ENCODE measurements around the gene HSDL2.

Gene HSDL2

DNA sequence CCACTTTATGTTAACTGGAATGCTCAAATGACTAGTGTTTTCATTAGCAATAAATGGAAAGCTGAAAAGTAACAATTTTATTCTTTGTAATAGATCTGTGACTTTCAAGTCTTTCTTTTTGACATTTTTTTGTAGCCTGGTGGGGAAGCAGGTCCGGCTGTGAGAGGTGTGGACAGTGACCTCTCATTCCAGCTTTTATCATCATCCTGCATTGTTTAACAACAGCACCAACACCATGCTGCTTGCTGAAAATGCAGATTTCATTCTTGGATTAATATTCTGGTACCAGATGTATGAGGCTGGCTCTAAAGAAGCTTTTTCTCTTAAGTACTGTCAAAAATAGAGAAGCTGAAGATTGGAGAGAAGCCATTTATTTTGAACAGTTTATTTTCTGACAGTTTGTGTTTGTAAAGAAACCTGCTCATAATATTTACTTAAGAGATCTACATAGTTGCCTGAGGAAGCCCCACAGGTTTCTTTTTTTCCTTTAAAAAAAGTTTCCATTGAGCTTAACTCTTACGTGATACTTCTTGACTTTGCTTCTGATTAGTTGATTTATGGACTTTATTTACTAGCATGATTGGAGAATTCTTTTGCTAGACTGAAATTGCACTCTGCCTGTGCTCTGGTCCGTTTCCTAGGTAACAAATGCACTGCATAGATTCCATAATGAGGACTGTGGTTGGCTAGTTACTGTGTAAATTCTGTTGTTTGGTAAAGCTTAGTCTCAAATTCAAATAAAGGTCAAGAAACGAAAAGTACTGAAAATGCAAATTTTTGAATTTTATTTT, 110.2 kb downstream of the HSDL2 start:
- Histone ChIP-seq H3K27ac (ENCODE audit: low read depth in 2 of 2, low read length in 2 of 2) (no peak overlapping the region), H3K27me3 (ENCODE audit: control insufficient read depth in 2 of 2, insufficient read depth in 2 of 2, low read length in 2 of 2) (no peaks in the 10 kb centered on the region), H3K9me3 (ENCODE audit: control insufficient read depth in 2 of 2, low read length in 2 of 2) (peaks cover 0 to 3% of the 10 kb centered on the region in 2 donors), H3K9ac (ENCODE audit: low read depth in 1 of 2, low read length in 2 of 2) (no peak overlapping the region), H3K4me3 (ENCODE audit: low read length in 2 of 2) (no peak overlapping the region), H3K36me3 (ENCODE audit: control insufficient read depth in 2 of 2, insufficient read depth in 2 of 2, low read length in 2 of 2) (peaks cover 0 to 3% of the 10 kb centered on the region in 2 donors), H3K4me1 (ENCODE audit: control insufficient read depth in 2 of 2, insufficient read depth in 2 of 2, low read length in 2 of 2) (peaks cover 7 to 11% of the 10 kb centered on the region in 2 donors)

DNA sequence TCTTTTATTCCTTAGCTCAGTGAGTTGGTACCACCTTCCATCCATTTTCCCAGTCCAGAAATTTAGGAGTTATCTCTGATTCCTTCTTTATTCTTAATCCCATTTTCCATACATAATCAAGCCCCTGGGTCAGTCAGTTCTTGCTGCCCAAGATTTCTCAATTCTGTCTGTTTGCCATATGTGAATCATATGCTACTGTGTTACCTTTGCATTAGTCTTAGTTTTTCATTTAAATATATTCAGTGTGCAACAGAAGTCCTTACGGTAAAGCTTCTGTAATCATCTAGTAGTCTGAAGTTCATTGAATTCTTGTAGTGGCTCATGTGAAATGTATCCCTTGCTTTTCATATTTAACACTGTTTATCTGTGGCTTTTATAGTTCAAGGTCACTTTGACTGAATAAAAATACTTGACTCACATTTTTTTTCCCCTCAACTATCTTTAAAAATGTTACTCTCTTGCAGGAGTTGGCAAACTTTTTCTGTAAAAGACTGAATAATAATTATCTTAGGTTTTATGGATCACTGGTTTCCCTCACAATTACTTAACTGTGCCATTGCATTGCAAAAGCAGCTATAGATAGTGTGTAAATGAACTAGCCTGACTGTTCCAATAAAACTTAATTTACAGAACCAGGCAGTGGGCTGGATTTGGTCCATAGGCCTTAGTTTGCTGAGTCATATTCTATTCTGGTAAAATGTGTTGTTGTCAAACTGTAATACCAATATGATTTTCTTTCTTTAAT, 113.7 kb downstream of the HSDL2 start:
- Histone ChIP-seq H3K27me3 (ENCODE audit: control insufficient read depth in 2 of 2, insufficient read depth in 2 of 2, low read length in 2 of 2) (no peaks in the 10 kb centered on the region), H3K4me1 (ENCODE audit: control insufficient read depth in 2 of 2, insufficient read depth in 2 of 2, low read length in 2 of 2) (no peaks in the 10 kb centered on the region), H3K9me3 (ENCODE audit: control insufficient read depth in 2 of 2, low read length in 2 of 2) (peaks cover 0 to 3% of the 10 kb centered on the region in 2 donors), H3K27ac (ENCODE audit: low read depth in 2 of 2, low read length in 2 of 2) (no peak overlapping the region), H3K36me3 (ENCODE audit: control insufficient read depth in 2 of 2, insufficient read depth in 2 of 2, low read length in 2 of 2) (peaks cover 0 to 3% of the 10 kb centered on the region in 2 donors), H3K4me3 (ENCODE audit: low read length in 2 of 2) (no peak overlapping the region), H3K9ac (ENCODE audit: low read depth in 1 of 2, low read length in 2 of 2) (no peak overlapping the region)

DNA sequence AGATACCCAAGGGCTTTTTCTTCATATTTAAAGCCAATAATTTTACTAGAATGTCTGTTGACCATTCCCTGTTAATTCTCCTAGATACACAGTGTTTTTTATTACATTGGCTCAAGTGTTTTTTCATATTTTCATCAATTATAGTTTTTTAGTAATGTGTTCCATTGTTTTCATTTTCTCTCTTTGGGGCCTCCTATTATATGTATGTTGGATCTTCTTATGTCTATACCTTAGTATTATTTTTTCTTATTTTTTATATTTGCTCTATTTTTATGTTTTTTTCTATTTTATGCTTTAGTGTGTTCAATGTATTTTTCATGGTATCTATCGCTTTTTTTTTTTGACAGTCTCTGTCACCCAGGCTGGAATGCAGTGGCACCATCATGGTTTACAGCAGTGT, 114.2 kb downstream of the HSDL2 start:
- H3K4me3 ChIP-seq (ENCODE audit: low read length in 2 of 2), result no peak overlapping the region
- no peak overlapping the region for H3K9ac ChIP-seq (ENCODE audit: low read depth in 1 of 2, low read length in 2 of 2)
- peaks cover 0 to 3% of the 10 kb centered on the region in 2 donors for H3K9me3 ChIP-seq (ENCODE audit: control insufficient read depth in 2 of 2, low read length in 2 of 2)
- H3K36me3 ChIP-seq (ENCODE audit: control insufficient read depth in 2 of 2, insufficient read depth in 2 of 2, low read length in 2 of 2), result peaks cover 0 to 3% of the 10 kb centered on the region in 2 donors
- no peaks in the 10 kb centered on the region for H3K27me3 ChIP-seq (ENCODE audit: control insufficient read depth in 2 of 2, insufficient read depth in 2 of 2, low read length in 2 of 2)
- H3K4me1 ChIP-seq (ENCODE audit: control insufficient read depth in 2 of 2, insufficient read depth in 2 of 2, low read length in 2 of 2), result no peaks in the 10 kb centered on the region
- no peak overlapping the region for H3K27ac ChIP-seq (ENCODE audit: low read depth in 2 of 2, low read length in 2 of 2)

DNA sequence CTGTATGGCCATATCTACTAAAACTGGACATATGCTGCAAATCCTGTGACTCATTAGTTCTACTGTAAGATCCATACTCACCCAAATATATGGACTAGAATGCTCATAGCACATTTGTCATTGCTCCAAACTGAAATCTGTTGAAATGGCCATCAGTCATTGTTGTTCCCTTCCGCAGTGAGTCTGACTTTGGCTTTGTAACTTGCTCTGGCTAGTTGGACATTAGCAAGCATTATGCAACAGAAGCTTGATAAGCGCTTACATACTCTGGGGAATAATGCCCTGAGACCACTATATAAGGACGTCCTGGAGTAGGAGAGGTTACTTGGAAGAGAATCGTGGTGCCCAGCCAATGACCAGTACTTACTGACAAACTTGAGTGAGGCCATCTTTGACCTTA, 115.7 kb downstream of the HSDL2 start:
- no peak overlapping the region for H3K4me3 ChIP-seq (ENCODE audit: low read length in 2 of 2)
- no peaks in the 10 kb centered on the region for H3K27me3 ChIP-seq (ENCODE audit: control insufficient read depth in 2 of 2, insufficient read depth in 2 of 2, low read length in 2 of 2)
- H3K36me3 ChIP-seq (ENCODE audit: control insufficient read depth in 2 of 2, insufficient read depth in 2 of 2, low read length in 2 of 2), result peaks cover 0 to 3% of the 10 kb centered on the region in 2 donors
- H3K27ac ChIP-seq (ENCODE audit: low read depth in 2 of 2, low read length in 2 of 2), result no peak overlapping the region
- peaks cover 0 to 3% of the 10 kb centered on the region in 2 donors for H3K9me3 ChIP-seq (ENCODE audit: control insufficient read depth in 2 of 2, low read length in 2 of 2)
- H3K9ac ChIP-seq (ENCODE audit: low read depth in 1 of 2, low read length in 2 of 2), result no peak overlapping the region
- no peaks in the 10 kb centered on the region for H3K4me1 ChIP-seq (ENCODE audit: control insufficient read depth in 2 of 2, insufficient read depth in 2 of 2, low read length in 2 of 2)

DNA sequence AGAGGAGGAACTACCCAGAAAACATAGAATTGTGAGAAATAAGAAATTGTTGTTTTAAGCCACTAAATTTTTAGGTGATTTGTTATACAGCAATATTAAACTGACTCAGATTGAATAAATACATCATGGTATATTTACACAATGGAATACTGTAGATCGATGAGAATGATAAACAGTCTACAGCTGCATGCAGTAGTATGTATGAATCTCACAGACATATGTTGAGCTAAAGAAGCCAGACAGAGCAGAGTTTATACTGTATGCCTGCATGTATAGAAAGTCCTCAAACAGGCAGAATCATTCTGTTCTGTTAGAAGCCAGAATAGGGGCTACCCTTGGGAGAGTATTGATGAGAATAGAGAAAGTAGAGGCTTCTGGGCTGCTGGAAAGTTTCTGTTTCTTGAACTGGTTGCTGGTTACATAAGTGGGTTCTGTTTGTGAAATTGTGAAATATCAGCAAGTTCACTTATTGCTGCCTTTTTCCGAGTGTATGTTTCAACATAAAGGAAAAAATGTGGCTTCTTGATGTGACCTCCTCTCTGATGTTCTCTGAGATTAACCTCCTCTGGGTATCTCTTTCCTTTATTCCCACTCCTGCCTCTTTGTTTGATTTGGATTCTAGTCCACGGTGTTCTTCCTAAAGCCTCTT, 116.3 kb downstream of the HSDL2 start:
- Histone ChIP-seq H3K9ac (ENCODE audit: low read depth in 1 of 2, low read length in 2 of 2) (no peak overlapping the region), H3K4me1 (ENCODE audit: control insufficient read depth in 2 of 2, insufficient read depth in 2 of 2, low read length in 2 of 2) (no peaks in the 10 kb centered on the region), H3K9me3 (ENCODE audit: control insufficient read depth in 2 of 2, low read length in 2 of 2) (peaks cover 0 to 3% of the 10 kb centered on the region in 2 donors), H3K27ac (ENCODE audit: low read depth in 2 of 2, low read length in 2 of 2) (no peak overlapping the region), H3K4me3 (ENCODE audit: low read length in 2 of 2) (no peak overlapping the region), H3K36me3 (ENCODE audit: control insufficient read depth in 2 of 2, insufficient read depth in 2 of 2, low read length in 2 of 2) (peaks cover 0 to 3% of the 10 kb centered on the region in 2 donors), H3K27me3 (ENCODE audit: control insufficient read depth in 2 of 2, insufficient read depth in 2 of 2, low read length in 2 of 2) (no peaks in the 10 kb centered on the region)

DNA sequence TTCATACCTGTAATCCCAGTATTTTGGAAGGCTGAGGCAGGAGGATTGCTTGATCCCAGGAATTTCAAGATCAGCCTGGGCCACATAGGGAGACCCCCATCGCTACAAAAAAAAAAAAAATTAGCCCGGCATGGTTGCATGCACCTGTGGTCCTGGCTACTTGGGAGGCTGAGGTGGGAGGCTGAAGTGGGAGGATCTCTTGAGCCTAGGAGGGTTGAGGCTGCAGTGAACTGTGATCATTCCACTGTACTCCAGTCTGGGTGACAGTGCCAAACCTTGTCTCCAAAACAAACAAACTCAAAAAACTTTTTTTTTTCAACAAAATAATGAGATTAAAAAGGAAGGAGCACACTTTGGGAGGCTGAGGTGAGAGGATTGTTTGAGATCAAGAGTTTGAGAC, 120.9 kb downstream of the HSDL2 start:
- no peak overlapping the region for H3K9ac ChIP-seq (ENCODE audit: low read depth in 1 of 2, low read length in 2 of 2)
- H3K4me3 ChIP-seq (ENCODE audit: low read length in 2 of 2), result no peak overlapping the region

DNA sequence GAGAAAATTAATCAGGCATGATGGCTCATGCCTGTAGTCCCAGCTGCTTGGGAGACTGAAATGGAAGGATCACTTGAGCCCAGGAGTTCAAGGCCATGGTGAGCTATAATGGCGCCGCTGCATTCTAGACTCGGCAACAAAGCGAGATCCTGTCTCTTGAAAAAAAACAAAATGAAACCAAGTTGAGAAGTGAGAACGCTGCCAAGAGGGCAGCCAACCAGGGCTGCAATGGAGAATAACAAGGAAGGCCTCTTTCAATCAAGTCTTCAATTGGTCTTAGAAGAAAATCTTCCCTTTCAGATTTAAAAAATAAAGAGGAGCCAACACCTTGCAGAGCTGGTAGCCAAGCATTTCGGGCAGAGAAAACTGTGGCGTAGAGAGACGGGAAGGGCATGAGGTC, 121.4 kb downstream of the HSDL2 start:
- Histone ChIP-seq H3K9me3 (ENCODE audit: control insufficient read depth in 2 of 2, low read length in 2 of 2) (no peaks in the 10 kb centered on the region), H3K27ac (ENCODE audit: low read depth in 2 of 2, low read length in 2 of 2) (no peak overlapping the region), H3K27me3 (ENCODE audit: control insufficient read depth in 2 of 2, insufficient read depth in 2 of 2, low read length in 2 of 2) (no peaks in the 10 kb centered on the region), H3K36me3 (ENCODE audit: control insufficient read depth in 2 of 2, insufficient read depth in 2 of 2, low read length in 2 of 2) (no peaks in the 10 kb centered on the region), H3K4me3 (ENCODE audit: low read length in 2 of 2) (no peak overlapping the region), H3K9ac (ENCODE audit: low read depth in 1 of 2, low read length in 2 of 2) (no peak overlapping the region), H3K4me1 (ENCODE audit: control insufficient read depth in 2 of 2, insufficient read depth in 2 of 2, low read length in 2 of 2) (no peaks in the 10 kb centered on the region)

More for the DNA sequence above, 120.9 kb downstream of the HSDL2 start:
- H3K36me3 ChIP-seq (ENCODE audit: control insufficient read depth in 2 of 2, insufficient read depth in 2 of 2, low read length in 2 of 2), result no peaks in the 10 kb centered on the region
- H3K4me1 ChIP-seq (ENCODE audit: control insufficient read depth in 2 of 2, insufficient read depth in 2 of 2, low read length in 2 of 2), result no peaks in the 10 kb centered on the region
- H3K27ac ChIP-seq (ENCODE audit: low read depth in 2 of 2, low read length in 2 of 2), result no peak overlapping the region
- no peaks in the 10 kb centered on the region for H3K9me3 ChIP-seq (ENCODE audit: control insufficient read depth in 2 of 2, low read length in 2 of 2)
- H3K27me3 ChIP-seq (ENCODE audit: control insufficient read depth in 2 of 2, insufficient read depth in 2 of 2, low read length in 2 of 2), result no peaks in the 10 kb centered on the region

DNA sequence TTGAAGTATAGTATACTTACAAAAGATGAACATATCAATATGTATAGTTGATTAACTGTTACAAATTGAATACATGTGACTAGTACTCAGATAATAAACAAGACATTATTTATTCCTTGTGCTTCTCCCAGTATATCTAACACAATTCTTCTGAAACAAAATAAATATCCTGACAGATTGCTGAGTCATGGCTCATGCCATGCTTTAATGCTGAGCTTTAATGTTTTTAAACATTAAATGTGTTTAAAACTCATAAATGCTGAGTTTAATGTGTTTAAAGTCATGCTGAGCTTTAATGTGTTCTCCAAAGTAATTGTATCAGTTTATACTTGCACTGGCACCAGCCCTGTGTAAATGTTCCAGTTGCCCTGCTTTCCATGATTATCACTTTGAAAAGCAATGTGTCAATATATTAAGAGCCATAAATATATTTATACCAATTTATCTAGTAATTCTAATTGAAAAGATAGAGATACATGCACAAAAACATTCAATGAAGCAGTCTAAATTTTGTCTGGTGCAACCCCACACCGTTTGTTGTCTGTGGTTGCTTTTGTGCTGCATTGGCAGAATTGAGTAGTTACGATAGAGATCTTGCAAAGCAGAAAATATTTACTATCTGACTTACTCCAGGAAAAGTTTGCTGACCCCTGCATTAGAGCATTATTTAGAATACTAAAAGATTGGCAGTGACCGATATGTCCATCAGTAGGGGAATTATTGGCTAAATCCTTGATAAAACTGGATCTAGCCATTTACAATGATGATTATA, 122.5 kb downstream of the HSDL2 start:
- H3K27me3 ChIP-seq (ENCODE audit: control insufficient read depth in 2 of 2, insufficient read depth in 2 of 2, low read length in 2 of 2), result no peaks in the 10 kb centered on the region
- H3K27ac ChIP-seq (ENCODE audit: low read depth in 2 of 2, low read length in 2 of 2), result no peak overlapping the region
- no peak overlapping the region for H3K4me3 ChIP-seq (ENCODE audit: low read length in 2 of 2)
- no peaks in the 10 kb centered on the region for H3K4me1 ChIP-seq (ENCODE audit: control insufficient read depth in 2 of 2, insufficient read depth in 2 of 2, low read length in 2 of 2)
- H3K9ac ChIP-seq (ENCODE audit: low read depth in 1 of 2, low read length in 2 of 2), result no peak overlapping the region
- no peaks in the 10 kb centered on the region for H3K36me3 ChIP-seq (ENCODE audit: control insufficient read depth in 2 of 2, insufficient read depth in 2 of 2, low read length in 2 of 2)
- H3K9me3 ChIP-seq (ENCODE audit: control insufficient read depth in 2 of 2, low read length in 2 of 2), result no peaks in the 10 kb centered on the region

DNA sequence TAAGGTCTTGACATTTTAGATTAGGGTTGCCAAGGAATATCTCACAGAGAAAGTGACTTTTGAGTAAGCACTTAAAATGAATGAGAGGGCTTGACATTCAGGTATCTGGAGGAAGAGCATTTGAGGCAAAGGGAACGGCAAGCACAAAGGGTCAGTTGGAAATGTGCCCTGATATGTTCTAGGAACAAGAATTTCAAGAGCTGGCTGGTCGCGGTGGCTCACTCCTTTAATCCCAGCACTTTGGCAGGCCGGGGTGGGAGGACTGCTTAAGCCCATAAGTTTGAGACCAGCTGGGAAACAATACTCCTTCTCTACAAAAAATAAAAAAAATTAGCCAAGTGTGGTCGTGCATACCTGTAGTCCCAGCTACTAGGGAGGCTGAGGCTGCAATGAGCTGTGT, 123.3 kb downstream of the HSDL2 start:
- H3K9ac ChIP-seq (ENCODE audit: low read depth in 1 of 2, low read length in 2 of 2), result no peak overlapping the region
- no peaks in the 10 kb centered on the region for H3K4me1 ChIP-seq (ENCODE audit: control insufficient read depth in 2 of 2, insufficient read depth in 2 of 2, low read length in 2 of 2)

More for the DNA sequence above, 123.3 kb downstream of the HSDL2 start:
- Histone ChIP-seq H3K27ac (ENCODE audit: low read depth in 2 of 2, low read length in 2 of 2) (no peak overlapping the region), H3K27me3 (ENCODE audit: control insufficient read depth in 2 of 2, insufficient read depth in 2 of 2, low read length in 2 of 2) (no peaks in the 10 kb centered on the region), H3K4me3 (ENCODE audit: low read length in 2 of 2) (no peak overlapping the region), H3K9me3 (ENCODE audit: control insufficient read depth in 2 of 2, low read length in 2 of 2) (no peaks in the 10 kb centered on the region), H3K36me3 (ENCODE audit: control insufficient read depth in 2 of 2, insufficient read depth in 2 of 2, low read length in 2 of 2) (no peaks in the 10 kb centered on the region)
